HG03066 (cell line): ENCODE data around the gene AOC1.
A peak's percentile ranks its signal among the peaks of the same experiment; 100 is the strongest.
"Not testable (repeated sequence)": the region's sequence is repeated elsewhere in the genome, so short reads cannot be mapped to it uniquely, and the experiment has no call there.

Source experiments
- ATAC-seq: cut with Tn5 transposase; IDR thresholded peaks from one replicate; pipeline ENCODE4 v1.9.1; 2021; ENCODE audit warnings: low read depth; ENCODE audit not compliant: unreplicated experiment

AOC1 gene

DNA sequence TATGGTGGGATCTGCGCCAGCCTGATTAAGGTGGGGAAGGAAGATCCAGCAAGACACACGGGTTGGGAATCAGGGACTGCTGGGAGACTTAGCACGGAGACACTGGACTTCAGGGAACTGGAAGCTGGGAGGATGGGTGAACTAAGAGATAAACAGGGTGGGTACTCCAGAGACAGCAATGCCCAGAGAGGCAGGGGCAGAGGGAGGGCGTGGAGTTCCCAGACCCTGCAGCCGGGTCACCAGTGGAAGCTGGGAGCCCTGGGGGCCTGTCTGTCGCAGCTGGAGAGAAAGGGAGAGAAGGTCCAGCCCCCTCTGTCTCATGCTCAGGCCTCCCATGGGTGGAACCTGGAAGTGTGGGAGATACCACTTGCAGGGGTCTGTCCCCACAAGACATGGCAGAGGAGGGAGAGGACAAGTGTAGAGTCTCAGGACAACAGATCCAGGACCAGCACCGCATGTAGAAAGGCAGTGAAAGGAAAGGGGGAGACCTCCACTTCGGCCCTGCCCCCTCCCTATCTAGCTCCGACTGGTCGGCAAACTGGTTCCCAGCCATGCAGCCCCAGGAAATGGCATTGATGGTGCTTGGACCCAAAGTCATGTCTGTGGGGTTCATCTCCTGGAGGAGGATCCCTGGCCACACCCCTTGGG is 44.4 kb downstream of the AOC1 start:
- no peak for ATAC-seq

DNA sequence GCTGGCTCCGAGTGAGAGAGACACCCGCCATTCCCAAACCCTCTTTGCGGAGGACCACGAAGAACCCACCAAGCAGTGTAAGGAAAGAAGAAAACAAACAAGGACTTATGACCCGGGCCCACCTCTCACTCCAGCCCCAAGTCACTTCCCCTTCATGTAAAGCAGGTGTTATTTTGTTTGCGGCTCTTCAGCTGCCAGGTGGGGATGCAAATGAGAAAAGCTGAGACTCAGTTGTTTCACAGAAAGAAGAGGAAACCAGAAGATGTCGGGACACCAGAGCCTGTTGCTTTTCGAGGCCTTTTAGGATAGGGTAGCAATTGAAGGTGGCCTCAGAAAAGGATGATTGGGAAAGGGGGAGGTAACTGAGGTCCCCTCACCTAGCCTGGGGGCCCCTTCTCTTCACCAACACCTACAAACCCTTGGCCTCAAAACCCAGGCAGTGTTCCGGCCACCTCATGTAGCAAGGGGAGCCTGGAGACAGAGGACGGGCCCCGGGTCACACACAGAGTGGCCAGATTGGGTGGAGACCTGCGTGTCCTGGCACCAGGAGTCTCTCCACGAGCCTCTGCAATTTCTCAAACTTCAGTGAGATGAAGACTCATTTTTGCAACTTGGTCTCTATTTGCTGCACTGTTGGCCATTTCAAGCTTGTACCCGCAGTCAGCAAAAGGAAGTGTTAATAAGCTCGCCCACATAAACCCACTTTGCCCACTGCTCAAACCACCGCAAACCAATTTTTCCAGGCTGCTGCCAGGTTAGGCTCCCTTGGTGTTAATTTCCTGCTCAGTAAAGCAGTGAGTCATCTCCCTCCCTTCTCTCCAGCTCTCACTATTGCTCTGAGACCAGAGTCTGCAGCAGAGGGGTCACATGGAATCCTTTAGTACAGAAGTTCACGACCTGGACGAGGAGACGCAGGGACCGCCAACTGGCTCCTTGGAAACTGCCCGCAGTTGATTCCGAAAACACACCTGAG is 45.5 kb downstream of the AOC1 start:
- no peak for ATAC-seq

DNA sequence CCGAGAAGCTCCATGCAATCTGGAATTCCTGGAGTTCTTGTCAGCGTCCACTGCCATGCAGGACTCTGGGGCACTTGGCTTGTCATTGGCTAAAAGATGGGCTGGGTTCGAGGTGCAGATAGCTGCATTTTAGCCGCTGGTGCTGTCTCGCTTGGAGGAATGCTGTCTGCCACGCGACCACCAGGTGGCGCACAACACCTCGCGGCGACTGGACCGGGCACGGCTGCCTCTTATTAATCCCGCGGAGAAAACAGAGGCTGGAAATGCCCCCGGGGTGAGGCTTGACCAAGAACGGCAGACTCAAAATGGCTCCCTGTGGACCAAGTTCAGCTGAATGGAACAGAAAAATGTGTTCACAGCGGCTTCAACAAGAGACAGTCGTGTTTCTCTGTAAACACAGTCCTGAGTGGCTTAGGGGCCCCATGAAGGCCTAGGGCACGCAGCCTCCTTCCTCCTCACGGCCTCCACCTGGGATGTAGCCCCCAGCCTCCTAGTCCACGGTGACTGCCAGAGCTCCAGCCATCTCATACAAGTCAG is 46.2 kb downstream of the AOC1 start:
- ATAC-seq = peak; percentile 61

DNA sequence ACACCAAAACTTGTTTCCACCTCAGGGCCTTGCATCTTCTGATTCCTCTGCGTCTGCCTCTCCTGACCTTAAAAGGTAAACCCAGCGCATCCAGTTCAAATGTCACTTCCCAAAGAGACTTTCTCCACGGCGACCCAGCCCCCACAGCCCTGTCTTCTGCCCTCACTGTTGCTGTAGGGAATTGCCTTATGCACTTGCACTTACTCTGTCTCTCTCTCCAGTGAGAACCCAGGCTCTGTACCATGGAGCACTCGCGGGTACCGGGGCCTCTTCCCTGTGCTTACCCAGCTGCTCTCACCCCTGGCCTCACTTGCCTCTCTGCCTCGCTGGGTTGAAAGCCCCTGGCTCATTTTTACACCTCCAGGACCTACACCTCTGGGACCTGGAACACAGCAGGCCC is 48.4 kb downstream of the AOC1 start:
- ATAC-seq = no peak

DNA sequence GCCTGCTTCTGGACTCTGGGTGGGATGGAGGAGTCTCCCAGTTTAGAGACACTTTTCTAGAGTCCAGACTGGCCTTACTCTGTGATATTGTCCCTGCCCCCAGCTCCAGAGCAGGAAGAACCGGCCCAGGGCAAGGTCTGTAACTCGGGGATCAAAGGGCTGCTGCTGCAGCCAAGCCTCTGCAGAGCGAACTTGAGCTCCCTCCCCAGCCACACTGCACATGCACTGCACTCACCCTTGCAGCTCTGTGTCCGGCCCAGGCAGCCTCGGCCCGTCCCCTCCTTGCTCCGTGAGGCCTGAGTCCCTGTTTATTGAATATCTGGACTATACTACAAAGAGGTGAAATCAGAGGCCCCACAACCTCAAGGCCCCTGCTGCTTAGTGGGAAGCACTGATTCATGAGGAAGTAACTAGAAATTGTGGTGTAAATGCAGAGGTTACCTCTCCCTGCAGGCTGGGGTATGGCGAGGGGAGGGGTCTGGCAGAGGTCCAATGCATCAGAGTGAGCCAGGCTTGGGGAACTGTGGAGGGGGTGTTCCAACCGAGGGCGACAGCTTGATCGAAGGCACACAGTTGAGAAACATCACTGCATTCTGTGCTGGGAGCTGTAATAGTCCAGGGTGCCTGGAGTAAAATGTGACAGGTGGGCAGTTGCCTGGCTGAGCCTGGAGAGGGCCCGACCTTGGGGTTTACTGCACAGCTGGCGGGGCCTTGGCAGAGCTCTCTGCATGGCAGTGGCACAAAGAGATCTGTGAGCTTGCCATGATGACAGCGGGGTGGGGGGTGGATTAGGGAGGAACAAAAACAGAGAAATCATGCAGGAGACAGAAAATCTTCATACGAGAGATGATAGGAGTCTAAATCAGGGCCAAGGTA is 49.1 kb downstream of the AOC1 start:
- ATAC-seq = no peak

DNA sequence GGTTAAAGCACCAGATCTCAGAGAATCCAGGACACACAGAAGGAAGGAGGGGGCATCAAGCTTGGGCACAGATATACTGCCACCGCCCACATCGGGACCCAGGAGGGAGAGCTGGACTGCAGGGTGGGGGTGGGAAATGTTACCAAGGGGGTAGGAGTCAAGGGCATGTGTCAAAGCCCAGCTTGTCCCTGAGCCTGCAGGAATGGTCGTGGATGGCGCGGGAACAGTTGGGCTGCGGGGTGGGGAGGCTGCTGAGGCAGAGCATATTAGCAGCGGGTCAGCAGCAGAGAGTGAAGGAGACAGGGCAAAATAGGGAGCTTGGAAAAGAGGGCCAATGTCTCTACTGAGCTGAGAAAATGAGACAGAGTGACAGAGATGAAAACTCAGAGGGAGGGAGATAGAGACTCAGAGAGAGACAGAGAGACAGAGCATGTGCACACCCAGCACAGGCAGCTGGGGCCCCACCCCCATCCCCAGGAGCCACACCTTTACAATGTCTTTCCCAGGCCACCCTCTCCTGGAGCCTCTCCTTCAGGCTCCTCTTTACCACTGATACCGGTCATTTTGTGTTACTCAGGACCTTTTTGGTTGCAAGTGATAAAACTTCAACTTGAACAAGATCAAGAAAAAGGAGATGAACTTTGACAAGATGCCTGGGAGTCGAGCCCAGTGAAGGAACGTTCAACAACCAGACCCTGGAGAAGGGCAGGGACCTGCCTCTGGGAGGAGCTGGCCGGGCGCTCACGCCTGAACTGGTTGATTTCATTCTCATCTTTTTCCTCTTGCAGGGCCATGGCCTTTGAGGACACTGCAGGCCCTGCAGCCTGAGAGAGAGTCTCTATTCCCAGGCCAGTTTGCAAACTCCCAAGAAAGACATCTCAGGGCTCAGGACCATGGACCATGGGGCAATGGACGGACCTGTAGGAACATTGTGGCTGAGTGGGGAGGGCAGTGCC is 50.0 kb downstream of the AOC1 start:
- no peak for ATAC-seq

GRCh38 chr7:150903606-150904005 is 51.3 kb downstream of the AOC1 start:
- no peak for ATAC-seq

- no peak for ATAC-seq
These were observed 51.9 kb downstream of the AOC1 start for GRCh38 chr7:150904011-150904909.

- ATAC-seq = no peak
These were observed 55.9 kb downstream of the AOC1 start for GRCh38 chr7:150908173-150908572.

DNA sequence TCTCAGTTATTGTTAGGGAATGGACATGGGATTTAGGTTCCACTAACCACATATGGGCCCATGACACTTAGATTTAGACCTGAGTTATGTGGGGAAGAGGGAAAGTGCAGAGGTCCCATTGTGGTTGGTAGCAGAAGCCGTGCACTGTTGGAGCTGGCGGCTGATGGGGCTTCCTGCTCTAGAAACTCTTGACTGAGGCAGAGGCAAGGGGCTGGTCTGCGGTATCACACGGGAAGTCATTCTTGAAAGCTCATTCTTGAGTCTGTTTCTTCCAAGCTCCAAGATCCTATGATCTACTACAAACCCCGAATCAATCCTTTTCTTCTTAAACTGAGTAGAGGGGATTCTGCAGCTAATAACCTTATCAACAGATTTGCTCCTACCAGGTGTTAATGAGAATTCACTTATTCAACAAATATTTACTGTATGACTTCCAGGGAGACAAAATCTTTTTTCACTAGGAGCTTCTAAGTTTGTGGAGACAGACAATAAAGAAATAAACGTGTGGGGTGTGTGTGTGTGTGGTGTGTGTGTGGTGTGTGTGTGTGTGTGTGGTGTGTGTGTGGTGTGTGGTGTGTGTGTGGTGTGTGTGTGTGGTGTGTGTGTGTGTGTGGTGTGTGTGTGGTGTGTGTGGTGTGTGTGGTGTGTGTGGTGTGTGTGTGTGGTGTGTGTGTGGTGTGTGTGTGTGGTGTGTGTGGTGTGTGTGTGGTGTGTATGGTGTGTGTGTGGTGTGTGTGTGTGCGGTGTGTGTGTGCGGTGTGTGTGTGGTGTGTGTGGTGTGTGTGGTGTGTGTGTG is 57.1 kb downstream of the AOC1 start:
- no peak for ATAC-seq

DNA sequence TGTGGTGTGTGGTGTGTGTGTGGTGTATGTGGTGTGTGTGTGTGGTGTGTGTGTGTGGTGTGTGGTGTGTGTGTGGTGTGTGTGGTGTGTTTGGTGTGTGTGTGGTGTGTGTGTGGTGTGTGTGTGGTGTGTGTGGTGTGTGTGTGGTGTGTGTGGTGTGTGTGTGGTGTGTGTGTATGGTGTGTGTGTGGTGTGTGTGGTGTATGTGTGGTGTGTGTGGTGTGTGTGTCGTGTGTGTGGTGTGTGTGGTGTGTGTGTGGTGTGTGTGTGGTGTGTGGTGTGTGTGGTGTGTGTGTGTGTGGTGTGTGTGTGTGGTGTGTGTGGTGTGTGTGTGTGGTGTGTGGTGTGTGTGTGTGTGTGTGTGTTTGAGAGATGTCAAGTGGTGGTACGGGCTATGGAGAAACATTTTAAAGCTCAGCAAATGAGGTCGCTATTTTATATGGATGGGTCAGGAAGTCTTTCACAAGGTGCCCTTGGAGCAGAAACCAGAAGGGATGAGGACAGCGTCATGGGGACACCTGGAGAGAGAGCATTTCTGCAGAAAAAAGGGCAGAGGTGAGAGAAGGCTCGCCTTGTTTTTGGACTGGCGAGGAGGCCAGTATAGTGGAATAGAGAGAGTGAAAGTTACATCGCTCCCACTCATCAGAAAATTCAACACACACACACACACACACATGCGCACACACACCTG is 58.1 kb downstream of the AOC1 start:
- not testable (repeated sequence) for ATAC-seq

- ATAC-seq = no peak
These were observed 58.7 kb downstream of the AOC1 start for GRCh38 chr7:150910996-150911422.
